ENCODE measurements around the gene TPM2. TPM values are rescaled to one million over a fixed set of nuclear protein-coding genes. Genes with fewer than 3 reads are reported as not detected.

TPM2 gene
- total and polyA plus RNA-seq, 8 donors: 11.3 to 227 (median 23.4) TPM

DNA sequence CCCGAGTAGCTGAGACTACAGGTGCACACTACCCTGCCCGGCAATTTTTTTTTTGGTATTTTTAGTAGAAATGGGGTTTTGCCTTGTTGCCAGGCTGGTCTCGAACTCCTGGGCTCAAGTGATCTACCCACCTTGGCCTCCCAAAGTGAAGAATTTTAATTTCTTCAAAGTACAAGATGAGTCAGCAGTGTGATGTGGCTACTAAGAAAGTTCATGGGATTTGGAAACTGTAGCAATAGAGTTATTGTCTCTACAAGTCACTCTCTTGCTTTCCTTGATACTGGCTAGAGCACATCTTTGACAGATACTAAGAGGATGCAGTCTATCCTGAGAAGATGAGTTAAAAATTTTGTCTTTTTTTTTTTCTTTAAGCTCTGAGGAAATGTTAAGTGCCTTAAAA lies 44.4 kb upstream of the TPM2 start:
- 77 to 85% methylated on average over 3 of the region's 3 CpGs for WGBS, 2 donors
- intact Hi-C loops (cut with DNase I): no loop called here
- Histone ChIP-seq H3K4me1 (peaks cover 19 to 32% (median 24%) of the 10 kb centered on the region in 3 donors), H3K4me3 (no peak overlapping the region), H3K27ac (peak overlapping the region in 1 of 4 donors; percentile 37), H3K9me3 (no peaks in the 10 kb centered on the region), H3K27me3 (no peaks in the 10 kb centered on the region), H3K36me3 (peaks cover 3 to 43% (median 28%) of the 10 kb centered on the region in 3 donors)
- TF ChIP-seq, protein P1, sequence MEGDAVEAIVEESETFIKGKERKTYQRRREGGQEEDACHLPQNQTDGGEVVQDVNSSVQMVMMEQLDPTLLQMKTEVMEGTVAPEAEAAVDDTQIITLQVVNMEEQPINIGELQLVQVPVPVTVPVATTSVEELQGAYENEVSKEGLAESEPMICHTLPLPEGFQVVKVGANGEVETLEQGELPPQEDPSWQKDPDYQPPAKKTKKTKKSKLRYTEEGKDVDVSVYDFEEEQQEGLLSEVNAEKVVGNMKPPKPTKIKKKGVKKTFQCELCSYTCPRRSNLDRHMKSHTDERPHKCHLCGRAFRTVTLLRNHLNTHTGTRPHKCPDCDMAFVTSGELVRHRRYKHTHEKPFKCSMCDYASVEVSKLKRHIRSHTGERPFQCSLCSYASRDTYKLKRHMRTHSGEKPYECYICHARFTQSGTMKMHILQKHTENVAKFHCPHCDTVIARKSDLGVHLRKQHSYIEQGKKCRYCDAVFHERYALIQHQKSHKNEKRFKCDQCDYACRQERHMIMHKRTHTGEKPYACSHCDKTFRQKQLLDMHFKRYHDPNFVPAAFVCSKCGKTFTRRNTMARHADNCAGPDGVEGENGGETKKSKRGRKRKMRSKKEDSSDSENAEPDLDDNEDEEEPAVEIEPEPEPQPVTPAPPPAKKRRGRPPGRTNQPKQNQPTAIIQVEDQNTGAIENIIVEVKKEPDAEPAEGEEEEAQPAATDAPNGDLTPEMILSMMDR (IDR thresholded peaks at IDR 0.05): no peak
- ATAC-seq (no peak), DNase-seq (no peak), FAIRE-seq (no peak)

- Histone ChIP-seq H3K4me1 (peaks cover 25 to 42% (median 26%) of the 10 kb centered on the region in 3 donors), H3K9me3 (no peaks in the 10 kb centered on the region), H3K27ac (peak overlapping the region; percentile 81 to 92 (median 91)), H3K27me3 (no peaks in the 10 kb centered on the region), H3K4me3 (peak overlapping the region; percentile 72 to 87 (median 83)), H3K36me3 (peaks cover 3 to 32% (median 16%) of the 10 kb centered on the region in 3 donors)
- FAIRE-seq: no peak
- WGBS, 2 donors: 1 to 2% methylated on average over 14 of the region's 14 CpGs
- TF ChIP-seq, protein P1 (IDR thresholded peaks at IDR 0.05): no peak
- ATAC-seq: peak; percentile 2 to 4 (median 2)
- DNase-seq: peak in 1 of 6 donors; percentile 42
- intact Hi-C loops (cut with DNase I): no loop called here
Observed at GRCh38 chr9:35732800-35733541, 43.2 kb upstream of the TPM2 start.

DNA sequence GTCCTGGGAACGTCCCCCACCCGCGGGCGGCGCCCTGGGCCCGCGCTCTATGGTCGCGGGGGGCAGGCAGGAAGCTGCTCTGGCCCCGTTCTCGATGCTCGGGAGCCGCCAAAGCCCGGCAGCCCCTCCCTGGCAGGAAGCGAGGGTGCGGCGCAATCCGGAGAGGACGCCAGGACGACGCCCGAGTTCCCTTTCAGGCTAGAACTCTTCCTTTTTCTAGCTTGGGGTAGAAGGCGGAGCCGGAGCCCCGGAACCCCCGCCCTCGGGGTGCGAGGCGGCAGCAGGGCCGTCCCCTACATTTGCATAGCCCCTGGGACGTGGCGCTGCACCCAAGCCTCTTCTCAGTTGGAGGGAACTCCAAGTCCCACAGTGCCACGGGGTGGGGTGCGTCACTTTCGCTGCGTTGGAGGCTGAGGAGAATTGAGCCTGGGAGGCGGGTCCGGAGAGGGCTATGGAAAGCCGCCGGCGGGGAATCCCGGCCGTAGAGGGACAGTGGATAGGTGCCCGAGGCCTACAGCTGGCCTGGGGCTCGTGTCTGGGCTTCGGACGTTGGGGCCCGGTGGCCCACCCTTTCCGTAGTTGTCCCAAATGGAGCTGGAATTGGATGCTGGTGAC lies 42.6 kb upstream of the TPM2 start, which contains the start of the genes CREB3 and TLN1:
Gene CREB3, plus strand, starts transcription at position 482 of the 615 bp plus-strand sequence. Its CDS starts 107 bp downstream, at position 589.
Gene TLN1, minus strand, starts transcription at position 11 of the 615 bp plus-strand sequence. CDS start 6,501 bp downstream, outside the sequence.
- intact Hi-C loops (cut with DNase I): no loop called here
- peaks cover 3 to 25% (median 13%) of the 10 kb centered on the region in 3 donors for H3K36me3 ChIP-seq
- H3K9me3 ChIP-seq: no peaks in the 10 kb centered on the region
- H3K4me1 ChIP-seq: peaks cover 25 to 42% (median 26%) of the 10 kb centered on the region in 3 donors
- 0% methylated on average over 47 to 49 of the region's 49 CpGs for WGBS, 2 donors
- ATAC-seq (peak; percentile 88 to 93 (median 88)), DNase-seq (peak; percentile 94 to 98 (median 98)), FAIRE-seq (peak; percentile 82)
- TF ChIP-seq, protein P1 (IDR thresholded peaks at IDR 0.05): no peak
- H3K27ac ChIP-seq: peak within 1 kb of the TSS; percentile 81 to 92 (median 91)
- peak within 1 kb of the TSS; percentile 72 to 87 (median 83) for H3K4me3 ChIP-seq
- no peaks in the 10 kb centered on the region for H3K27me3 ChIP-seq

DNA sequence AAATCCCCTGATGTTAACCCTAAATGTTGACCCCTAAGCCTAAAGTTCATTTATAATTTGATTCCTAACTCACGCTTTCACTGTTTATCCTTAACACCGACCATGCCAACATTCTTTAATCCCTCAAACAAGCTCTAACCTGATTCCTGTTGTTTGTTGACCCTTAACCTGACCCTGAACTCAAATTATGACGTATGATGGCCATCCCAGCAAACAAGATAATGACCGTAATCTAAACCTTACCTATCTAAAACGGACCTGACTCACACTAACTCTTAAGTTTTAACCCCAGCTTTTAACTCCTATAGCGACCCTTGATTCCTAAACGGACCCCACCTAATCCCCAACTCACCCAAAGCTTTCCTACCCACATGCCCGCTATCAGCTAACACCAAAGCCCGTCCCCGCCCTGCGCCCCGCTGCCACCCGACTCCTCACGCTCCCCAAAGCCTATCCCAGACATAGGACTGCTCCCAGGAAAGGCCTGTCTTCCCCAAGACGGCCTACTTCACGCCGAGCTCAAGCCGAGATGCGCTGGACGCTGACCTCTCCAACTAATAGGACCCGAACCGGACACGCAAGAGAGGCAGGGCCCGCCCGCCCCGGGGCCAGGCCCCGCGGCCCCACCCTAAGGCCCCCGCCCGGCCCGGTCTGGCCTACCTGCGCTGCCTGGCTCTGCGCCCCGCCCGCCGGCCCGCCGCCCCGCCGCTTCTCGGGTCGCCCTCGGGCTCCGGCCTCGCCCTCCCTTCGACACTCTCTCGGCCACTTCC lies 41.9 kb upstream of the TPM2 start:
- WGBS, 2 donors: 1% methylated on average over 30 to 47 of the region's 47 CpGs

More for the DNA sequence above, 41.9 kb upstream of the TPM2 start:
- peaks cover 3 to 18% (median 6%) of the 10 kb centered on the region in 3 donors for H3K36me3 ChIP-seq
- peak overlapping the region; percentile 81 to 92 (median 91) for H3K27ac ChIP-seq
- peaks cover 25 to 42% (median 26%) of the 10 kb centered on the region in 3 donors for H3K4me1 ChIP-seq
- FAIRE-seq (no peak), DNase-seq (no peak), ATAC-seq (no peak)
- H3K27me3 ChIP-seq: no peaks in the 10 kb centered on the region
- intact Hi-C loops (cut with DNase I): no loop called here
- H3K9me3 ChIP-seq: no peaks in the 10 kb centered on the region
- TF ChIP-seq, protein P1 (IDR thresholded peaks at IDR 0.05): no peak
- H3K4me3 ChIP-seq: peak overlapping the region; percentile 72 to 87 (median 83)
